IMR-90 (cell line): Measurements from ENCODE around the gene H19. TPM values are rescaled to one million over a fixed set of nuclear protein-coding genes. Genes with fewer than 3 reads are reported as not detected.

Source experiments
- ATAC-seq: fragments of 200-7000 bp; cut with Tn5 transposase; 2 replicates; pipeline ENCODE4 v1.9.1; 2020; ENCODE audit warnings: low read depth, mild to moderate bottlenecking, moderate library complexity
- BruUV-seq: library from RNA; stranded (reverse); fragments of 400-500 nt; replicated peaks from 2 replicates; lab custom pipeline; 2021; lab: Mats Ljungman, UMichigan
- CTCF ChIA-PET: fragments of 300-600 bp; formaldehyde crosslinking; extraction: SDS; loops from one replicate; lab custom pipeline; 2021; ENCODE audit warnings: antibody characterized with exemption; lab: Yijun Ruan, JAX
- POLR2A ChIA-PET: fragments of 300-600 bp; sonication (Branson Sonifier 250); formaldehyde crosslinking; loops from one replicate; lab custom pipeline; 2022; ENCODE audit warnings: antibody characterized with exemption; ENCODE audit not compliant: unreplicated experiment; lab: Charles Lee
- DNase-seq: peaks from one replicate; pipeline ENCODE4 v3.0.0; 2013
- H2AFZ ChIP-seq: replicated peaks from 2 replicates; pipeline ENCODE3; 2013; ENCODE audit warnings: low read length, mild to moderate bottlenecking; ENCODE audit not compliant: poor library complexity
- H2AK5ac ChIP-seq: 2 replicates; pipeline ENCODE4 v1.6.1; 2013; ENCODE audit warnings: low read depth, low read length, inconsistent platforms
- H2AK9ac ChIP-seq: replicated peaks from 2 replicates; pipeline ENCODE3; 2013; ENCODE audit warnings: mild to moderate bottlenecking, low read depth, low read length, moderate library complexity; ENCODE audit not compliant: poor library complexity
- H2BK120ac ChIP-seq: 2 replicates; pipeline ENCODE4 v1.6.1; 2013; ENCODE audit warnings: low read depth, low read length, inconsistent platforms
- H2BK15ac ChIP-seq: 3 replicates; pipeline ENCODE4 v1.6.1; 2013; ENCODE audit warnings: low read depth, low read length, inconsistent platforms
- H2BK20ac ChIP-seq: 2 replicates; pipeline ENCODE4 v1.6.1; 2013; ENCODE audit warnings: low read depth, mild to moderate bottlenecking, inconsistent platforms, low read length, moderate library complexity
- H2BK5ac ChIP-seq: 2 replicates; pipeline ENCODE4 v1.6.1; 2013; ENCODE audit warnings: mild to moderate bottlenecking, low read depth, low read length, inconsistent platforms; ENCODE audit not compliant: poor library complexity, severe bottlenecking
- H3K14ac ChIP-seq: replicated peaks from 2 replicates; pipeline ENCODE4 v1.6.1; 2013; ENCODE audit warnings: low read depth, low read length, inconsistent platforms
- H3K18ac ChIP-seq: 2 replicates; pipeline ENCODE4 v1.6.1; 2013; ENCODE audit warnings: low read depth, low read length, control low read depth
- H3K23ac ChIP-seq: 2 replicates; pipeline ENCODE4 v1.6.1; 2013; ENCODE audit warnings: low read depth, low read length, inconsistent platforms
- H3K27ac ChIP-seq: 2 replicates; pipeline ENCODE4 v1.5.1; 2013; ENCODE audit warnings: mild to moderate bottlenecking, control low read depth, low read length; ENCODE audit not compliant: insufficient read depth
- H3K27me3 ChIP-seq: 2 replicates; pipeline ENCODE4 v1.6.1; 2013; ENCODE audit warnings: low read length; ENCODE audit not compliant: control insufficient read depth, insufficient read depth
- H3K36me3 ChIP-seq: 2 replicates; pipeline ENCODE4 v1.6.1; 2013; ENCODE audit warnings: low read length, mixed read lengths; ENCODE audit not compliant: control insufficient read depth, insufficient read depth
- H3K4ac ChIP-seq: 2 replicates; pipeline ENCODE4 v1.6.1; 2013; ENCODE audit warnings: low read depth, low read length, inconsistent platforms
- H3K4me1 ChIP-seq: 2 replicates; pipeline ENCODE4 v1.6.1; 2013; ENCODE audit warnings: low read length, mixed read lengths; ENCODE audit not compliant: control insufficient read depth, insufficient read depth
- H3K4me2 ChIP-seq: 2 replicates; pipeline ENCODE4 v1.6.1; 2013; ENCODE audit warnings: low read depth, mild to moderate bottlenecking, control low read depth, low read length, moderate library complexity
- H3K4me3 ChIP-seq: 2 replicates; pipeline ENCODE4 v1.5.1; 2013; ENCODE audit warnings: low read depth, mild to moderate bottlenecking, control low read depth, low read length, moderate library complexity; ENCODE audit not compliant: insufficient read depth
- H3K56ac ChIP-seq: 2 replicates; pipeline ENCODE4 v1.6.1; 2013; ENCODE audit warnings: low read length, inconsistent platforms; ENCODE audit not compliant: insufficient read depth; ENCODE audit errors: extremely low read depth
- H3K79me1 ChIP-seq, 2 experiments: 2 replicates each; pipeline ENCODE4 v1.6.1; 2013; ENCODE audit warnings: low read length in 2 of 2, inconsistent platforms in 1 of 2, low read depth in 1 of 2
- H3K9ac ChIP-seq: 2 replicates; pipeline ENCODE4 v1.6.1; 2013; ENCODE audit warnings: low read depth, low read length, control low read depth
- H3K9me1 ChIP-seq: 2 replicates; pipeline ENCODE4 v1.6.1; 2013; ENCODE audit warnings: low read length, inconsistent platforms; ENCODE audit not compliant: insufficient read depth
- H3K9me3 ChIP-seq: 2 replicates; pipeline ENCODE4 v1.6.1; 2013; ENCODE audit warnings: low read length; ENCODE audit not compliant: control insufficient read depth, insufficient read depth
- H4K20me1 ChIP-seq: 2 replicates; pipeline ENCODE4 v1.6.1; 2013; ENCODE audit warnings: low read length, inconsistent platforms; ENCODE audit not compliant: insufficient read depth
- H4K5ac ChIP-seq: 2 replicates; pipeline ENCODE4 v1.6.1; 2013; ENCODE audit warnings: mild to moderate bottlenecking, low read depth, low read length, control low read depth
- H4K8ac ChIP-seq, 2 experiments: 2 replicates each; pipeline ENCODE4 v1.6.1; 2013; ENCODE audit warnings: low read depth in 2 of 2, low read length in 2 of 2, control low read depth in 1 of 2, inconsistent platforms in 1 of 2
- H4K91ac ChIP-seq: 2 replicates; pipeline ENCODE4 v1.6.1; 2013; ENCODE audit warnings: low read depth, low read length, inconsistent platforms; ENCODE audit not compliant: insufficient read depth
- MAFK ChIP-seq: IDR thresholded peaks from 2 replicates; pipeline ENCODE4 v1.6.1; 2012; ENCODE audit warnings: low read depth, low read length, improper control_type of control experiment
- MAZ ChIP-seq: IDR thresholded peaks from 2 replicates; pipeline ENCODE4 v1.6.1; 2012; ENCODE audit warnings: low read depth, mild to moderate bottlenecking, low read length, improper control_type of control experiment, moderate library complexity, borderline replicate concordance
- POLR2A ChIP-seq: IDR thresholded peaks from 2 replicates; pipeline ENCODE4 v1.6.1; 2012; ENCODE audit warnings: mild to moderate bottlenecking, low read depth, low read length
- WGBS, 2 experiments: methylation state at CpG; one replicate each; pipeline versions ENCODE4 v1.1.5 to v1.1.7; 2013; ENCODE audit warnings: missing lambda C conversion rate in 2 of 2; ENCODE audit not compliant: insufficient read length in 1 of 2; ENCODE audit errors: extremely low coverage in 2 of 2; 5-methylcytosine and 5-hydroxymethylcytosine counted together
- dilution Hi-C: fragments of 300-500 bp; cut with HindIII; formaldehyde crosslinking; loops from one replicate; pipeline ENCODE4 v1.14.3; 2018; ENCODE audit warnings: low sequenced_read_pairs; ENCODE audit not compliant: unreplicated experiment
- in situ Hi-C: fragments of 300-500 bp; cut with MboI; formaldehyde crosslinking; loops from 3 replicates; pipeline ENCODE4 v1.14.3; 2019; ENCODE audit warnings: low sequenced_read_pairs, inconsistent platforms, mixed read lengths
- intact Hi-C: fragments of 100-400 bp; cut with micrococcal nuclease; formaldehyde crosslinking; loops from 2 replicates; pipeline ENCODE4 v1.10.0; 2022
- polyA plus RNA-seq, 3 experiments: library from polyadenylated mRNA; depleted of rRNA; stranded (reverse); fragments of >200 nt; gene quantifications; 2 replicates each; pipeline ENCODE4 v1.2.3, GENCODE V29; 2012; ENCODE audit warnings: low replicate concordance in 1 of 3
- total RNA-seq: library from RNA; depleted of rRNA; stranded (reverse); fragments of >200 nt; gene quantifications from 2 replicates; pipeline ENCODE4 v1.2.3, GENCODE V29; 2012

Gene H19
- total and polyA plus RNA-seq, 2 of the 4 experiments (the other 2 are of a cell fraction) = 0.41 TPM; not detected in 1

GRCh38 chr11:1987024-1987423 lies 10.6 kb downstream of the H19 start:
- no peak overlapping the region for H4K8ac ChIP-seq
- ChIA-PET POLR2A (no interaction called here), CTCF (no interaction called here)
- H3K27ac ChIP-seq = no peak overlapping the region
- H3K4me1 ChIP-seq = no peaks in the 10 kb centered on the region
- no peak overlapping the region for H2BK5ac ChIP-seq
- H2BK120ac ChIP-seq = no peak overlapping the region
- H3K9me1 ChIP-seq = no peaks in the 10 kb centered on the region
- dilution Hi-C loops (no loop called here), in situ Hi-C loops (no loop called here), intact Hi-C loops (no loop called here)
- H3K9me3 ChIP-seq = no peaks in the 10 kb centered on the region
- no peaks in the 10 kb centered on the region for H4K20me1 ChIP-seq
- DNase-seq = no peak
- no peak overlapping the region for H3K23ac ChIP-seq
- no peak overlapping the region for H4K5ac ChIP-seq
- no peak overlapping the region for H3K18ac ChIP-seq
- no peak overlapping the region for H2AK5ac ChIP-seq
- no peak overlapping the region for H3K4ac ChIP-seq
- no peak overlapping the region for H3K56ac ChIP-seq
- no peak overlapping the region for H3K4me2 ChIP-seq
- H3K14ac ChIP-seq = no peak overlapping the region
- H3K4me3 ChIP-seq = no peak overlapping the region
- no peak overlapping the region for H3K9ac ChIP-seq
- no peak overlapping the region for H2BK15ac ChIP-seq
- no peaks in the 10 kb centered on the region for H3K27me3 ChIP-seq
- WGBS, 2 experiments = no CpG with 5 or more reads among the region's 6 CpGs
- H2AFZ ChIP-seq = no peak overlapping the region
- no TSS peak for BruUV-seq
- H2AK9ac ChIP-seq = no peak overlapping the region
- TF ChIP-seq MAZ (no peak), POLR2A (no peak), MAFK (no peak)
- no peaks in the 10 kb centered on the region for H3K79me1 ChIP-seq
- ATAC-seq = no peak
- no peak overlapping the region for H2BK20ac ChIP-seq
- H4K91ac ChIP-seq = no peak overlapping the region
- H3K36me3 ChIP-seq = no peaks in the 10 kb centered on the region
